ENCODE measurements around the gene KCNH2. TPM values are rescaled to one million over a fixed set of nuclear protein-coding genes. Genes with fewer than 3 reads are reported as not detected.

Gene KCNH2
- total and polyA plus RNA-seq, 5 experiments from 2014 or later = 0.45 to 2.5 (median 1.5) TPM

GRCh38 chr7:151005566-151005965, 27.4 kb upstream of the KCNH2 start:
- POLR2A ChIA-PET = interaction anchor here (0.7 to 7.2 kb wide), 2 partner anchors 8 to 13 kb away, joined by 4 to 65 read pairs; no protein-coding TSS in a partner anchor
- Mint-ChIP-seq H3K4me3 (peak overlapping the region in 1 of 10 donors; percentile 60), H3K27me3 (peaks cover 0 to 2% (median 0%) of the 10 kb centered on the region in 5 donors), H3K9me3 (no peaks in the 10 kb centered on the region), H3K4me1 (peaks cover 11 to 40% (median 35%) of the 10 kb centered on the region in 4 donors), H3K36me3 (no peaks in the 10 kb centered on the region), H3K27ac (peak overlapping the region in 5 of 10 donors; percentile 21 to 68 (median 56))
- DNase-seq (no peak), ATAC-seq (no peak)

- Mint-ChIP-seq H3K27ac (no peak overlapping the region), H3K36me3 (no peaks in the 10 kb centered on the region), H3K27me3 (peaks cover 0 to 2% (median 0%) of the 10 kb centered on the region in 5 donors), H3K9me3 (no peaks in the 10 kb centered on the region), H3K4me1 (peaks cover 11 to 38% (median 29%) of the 10 kb centered on the region in 4 donors), H3K4me3 (no peak overlapping the region)
- DNase-seq = no peak
- POLR2A ChIA-PET = interaction anchor here (1.0 to 1.9 kb wide), 2 partner anchors 11 to 15 kb away, joined by 3 to 6 read pairs; no protein-coding TSS in a partner anchor
- no peak for ATAC-seq
These were observed 25.5 kb upstream of the KCNH2 start for GRCh38 chr7:151003572-151003971.

- Mint-ChIP-seq H3K4me1 (peaks cover 12 to 40% (median 32%) of the 10 kb centered on the region in 4 donors), H3K27ac (peak overlapping the region in 1 of 10 donors; percentile 70), H3K36me3 (no peaks in the 10 kb centered on the region), H3K27me3 (peaks cover 0 to 5% (median 0%) of the 10 kb centered on the region in 5 donors), H3K9me3 (no peaks in the 10 kb centered on the region), H3K4me3 (no peak overlapping the region)
- POLR2A ChIA-PET = interaction anchor here (2.2 kb wide), 1 partner anchor 9 kb away, joined by 7 read pairs; no protein-coding TSS in a partner anchor
- no peak for DNase-seq
- no peak for ATAC-seq
These were observed 23.4 kb upstream of the KCNH2 start for GRCh38 chr7:151001546-151001945.

- H3K4me1 Mint-ChIP-seq = peaks cover 12 to 42% (median 32%) of the 10 kb centered on the region in 4 donors
- H3K36me3 Mint-ChIP-seq = no peaks in the 10 kb centered on the region
- H3K9me3 Mint-ChIP-seq = no peaks in the 10 kb centered on the region
- H3K27ac Mint-ChIP-seq = peak overlapping the region in 2 of 10 donors; percentile 53 to 70
- no peak for DNase-seq
- peaks cover 0 to 5% (median 0%) of the 10 kb centered on the region in 5 donors for H3K27me3 Mint-ChIP-seq
- no peak for ATAC-seq
- H3K4me3 Mint-ChIP-seq = no peak overlapping the region
- POLR2A ChIA-PET = interaction anchor here (2.2 kb wide), 1 partner anchor 9 kb away, joined by 7 read pairs; no protein-coding TSS in a partner anchor
These were observed 22.9 kb upstream of the KCNH2 start for GRCh38 chr7:151000897-151001495.

- peaks cover 12 to 43% (median 37%) of the 10 kb centered on the region in 4 donors for H3K4me1 Mint-ChIP-seq
- peak overlapping the region in 2 of 10 donors; percentile 9 to 20 for H3K4me3 Mint-ChIP-seq
- H3K9me3 Mint-ChIP-seq = no peaks in the 10 kb centered on the region
- DNase-seq (peak in 1 of 10 donors; percentile 38), ATAC-seq (peak in 1 of 2 donors; percentile 38)
- peak overlapping the region in 2 of 10 donors; percentile 20 to 27 for H3K27ac Mint-ChIP-seq
- H3K36me3 Mint-ChIP-seq = no peaks in the 10 kb centered on the region
- peaks cover 0 to 5% (median 0%) of the 10 kb centered on the region in 5 donors for H3K27me3 Mint-ChIP-seq
- POLR2A ChIA-PET = interaction anchor here (2.2 to 3.6 kb wide), 2 partner anchors 10 to 11 kb away, joined by 7 to 17 read pairs; no protein-coding TSS in a partner anchor
These were observed 21.5 kb upstream of the KCNH2 start for GRCh38 chr7:150999497-151000230.

- peaks cover 15 to 50% (median 42%) of the 10 kb centered on the region in 4 donors for H3K4me1 Mint-ChIP-seq
- peak overlapping the region in 3 of 10 donors; percentile 1 to 24 (median 9) for H3K4me3 Mint-ChIP-seq
- no peaks in the 10 kb centered on the region for H3K36me3 Mint-ChIP-seq
- DNase-seq (no peak), ATAC-seq (no peak)
- peaks cover 0 to 3% (median 0%) of the 10 kb centered on the region in 5 donors for H3K27me3 Mint-ChIP-seq
- H3K27ac Mint-ChIP-seq = peak overlapping the region in 2 of 10 donors; percentile 20 to 27
- no peaks in the 10 kb centered on the region for H3K9me3 Mint-ChIP-seq
- POLR2A ChIA-PET = interaction anchor here (1.5 to 3.6 kb wide), 3 partner anchors 9 to 15 kb away, joined by 5 to 17 read pairs (median 6); no protein-coding TSS in a partner anchor
These were observed 20.9 kb upstream of the KCNH2 start for GRCh38 chr7:150999001-150999400.

GRCh38 chr7:150998341-150998740, 20.2 kb upstream of the KCNH2 start:
- POLR2A ChIA-PET = interaction anchor here (1.5 to 3.6 kb wide), 3 partner anchors 10 to 16 kb away, joined by 5 to 17 read pairs (median 6); no protein-coding TSS in a partner anchor
- Mint-ChIP-seq H3K36me3 (no peaks in the 10 kb centered on the region), H3K27ac (peak overlapping the region in 3 of 10 donors; percentile 36 to 65 (median 47)), H3K9me3 (no peaks in the 10 kb centered on the region), H3K27me3 (peaks cover 0 to 3% (median 0%) of the 10 kb centered on the region in 5 donors), H3K4me3 (peak overlapping the region in 7 of 10 donors; percentile 9 to 73 (median 37)), H3K4me1 (peaks cover 15 to 53% (median 45%) of the 10 kb centered on the region in 4 donors)
- ATAC-seq (peak in 1 of 2 donors; percentile 47), DNase-seq (no peak)

GRCh38 chr7:150997817-150998216, 19.7 kb upstream of the KCNH2 start:
- Mint-ChIP-seq H3K4me1 (peaks cover 17 to 54% (median 46%) of the 10 kb centered on the region in 4 donors), H3K36me3 (no peaks in the 10 kb centered on the region), H3K4me3 (peak overlapping the region in 7 of 10 donors; percentile 9 to 60 (median 33)), H3K9me3 (peaks cover 0 to 2% (median 0%) of the 10 kb centered on the region in 9 donors), H3K27ac (peak overlapping the region in 4 of 10 donors; percentile 36 to 84 (median 54)), H3K27me3 (peaks cover 0 to 3% (median 0%) of the 10 kb centered on the region in 5 donors)
- DNase-seq = no peak
- POLR2A ChIA-PET = interaction anchor here (1.0 to 3.6 kb wide), 4 partner anchors 10 to 59 kb away, joined by 3 to 17 read pairs (median 6); no protein-coding TSS in a partner anchor
- ATAC-seq = no peak

GRCh38 chr7:150997075-150997511, 19.0 kb upstream of the KCNH2 start:
- peak overlapping the region in 5 of 10 donors; percentile 10 to 60 (median 43) for H3K4me3 Mint-ChIP-seq
- DNase-seq = no peak

GRCh38 chr7:150996376-150997074, 18.4 kb upstream of the KCNH2 start:
- POLR2A ChIA-PET = interaction anchor here (1.0 to 3.6 kb wide), 3 partner anchors 11 to 61 kb away, joined by 3 to 17 read pairs (median 5); no protein-coding TSS in a partner anchor
- Mint-ChIP-seq H3K4me1 (peaks cover 20 to 58% (median 49%) of the 10 kb centered on the region in 4 donors), H3K36me3 (peaks cover 0 to 2% (median 0%) of the 10 kb centered on the region in 3 donors), H3K27me3 (peaks cover 0 to 3% (median 0%) of the 10 kb centered on the region in 5 donors), H3K9me3 (peaks cover 0 to 8% (median 0%) of the 10 kb centered on the region in 9 donors), H3K27ac (peak overlapping the region in 1 of 10 donors; percentile 43), H3K4me3 (peak overlapping the region in 2 of 10 donors; percentile 19 to 32)
- DNase-seq (no peak), ATAC-seq (peak; percentile 26 to 40)

More at GRCh38 chr7:150997075-150997511, 19.0 kb upstream of the KCNH2 start:
- POLR2A ChIA-PET = interaction anchor here (1.0 to 3.6 kb wide), 4 partner anchors 10 to 60 kb away, joined by 3 to 17 read pairs (median 6); no protein-coding TSS in a partner anchor
- Mint-ChIP-seq H3K27ac (peak overlapping the region in 3 of 10 donors; percentile 4 to 43 (median 34)), H3K4me1 (peaks cover 20 to 58% (median 49%) of the 10 kb centered on the region in 4 donors), H3K36me3 (peaks cover 0 to 2% (median 0%) of the 10 kb centered on the region in 3 donors), H3K9me3 (peaks cover 0 to 8% (median 0%) of the 10 kb centered on the region in 9 donors), H3K27me3 (peaks cover 0 to 3% (median 0%) of the 10 kb centered on the region in 5 donors)
- peak in 1 of 2 donors; percentile 9 for ATAC-seq

- H3K4me3 Mint-ChIP-seq = peak overlapping the region in 6 of 10 donors; percentile 6 to 51 (median 39)
- H3K9me3 Mint-ChIP-seq = peaks cover 0 to 24% (median 15%) of the 10 kb centered on the region in 9 donors
- ATAC-seq (no peak), DNase-seq (no peak)
- peak overlapping the region in 3 of 10 donors; percentile 4 to 81 (median 25) for H3K27ac Mint-ChIP-seq
- peaks cover 2 to 12% (median 8%) of the 10 kb centered on the region in 3 donors for H3K36me3 Mint-ChIP-seq
- H3K4me1 Mint-ChIP-seq = peaks cover 21 to 58% (median 42%) of the 10 kb centered on the region in 4 donors
- POLR2A ChIA-PET = interaction anchor here (0.6 to 4.2 kb wide), 9 partner anchors 14 to 100 kb away, joined by 3 to 24 read pairs (median 5); no protein-coding TSS in a partner anchor
- H3K27me3 Mint-ChIP-seq = peaks cover 0 to 4% (median 0%) of the 10 kb centered on the region in 5 donors
These were observed 16.9 kb upstream of the KCNH2 start for GRCh38 chr7:150994838-150995510.

Measured in naive thymus-derived CD8-positive, alpha-beta T cell (primary cell).